H1 (cell line): Measurements from ENCODE around the gene ATP13A3. TPM values are rescaled to one million over a fixed set of nuclear protein-coding genes. Genes with fewer than 3 reads are reported as not detected.

ENCODE experiments used
- MAFK ChIP-seq: IDR thresholded peaks from 2 replicates; pipeline ENCODE4 v1.6.1; 2012; ENCODE audit warnings: low read depth, mild to moderate bottlenecking, improper control_type of control experiment, low read length
- POLR2AphosphoS5 ChIP-seq: IDR thresholded peaks from 2 replicates; pipeline ENCODE4 v1.6.1; 2011; ENCODE audit warnings: low read depth, low read length
- TBP ChIP-seq: IDR thresholded peaks from 2 replicates; pipeline ENCODE4 v1.6.1; 2011; ENCODE audit warnings: low read depth, low read length, improper control_type of control experiment
- polyA plus RNA-seq, 7 experiments: library from polyadenylated mRNA; depleted of rRNA in 3 of 7; stranded (reverse) in 5 of 7; unstranded in 2 of 7; fragments of >200 nt in 5 of 7; fragments of 200-250 nt in 2 of 7; gene quantifications; 1 replicate in 5 of 7; 2 replicates in 1 of 7; 4 replicates in 1 of 7; pipeline versions ENCODE4 v1.2.1 to v1.2.3, GENCODE V29; 2011 to 2013; ENCODE audit warnings: missing spikeins in 2 of 7, mixed read lengths in 2 of 7
- total RNA-seq: library from RNA; stranded (reverse); fragmentation: NEBNext Ultra II Directional; extraction: Animal tissue kit (Norgen Biotek cat#: 25700); gene quantifications from 2 replicates; pipeline ENCODE4 v1.2.1, GENCODE V29; 2021
- TF ChIP-seq, protein P1 (sequence below): fragments of 300-600 bp; sonication (generic); IDR thresholded peaks from 2 replicates; pipeline ENCODE4 v1.7.1; 2012; ENCODE audit warnings: low read length, moderate library complexity, mild to moderate bottlenecking, inconsistent platforms; ENCODE audit not compliant: insufficient replicate concordance

Gene ATP13A3
- total and polyA plus RNA-seq, 2 of the 8 experiments (the other 6 are each of a cell fraction or from before 2014, with no cell fraction given), result 18.6 to 92.2 TPM

DNA sequence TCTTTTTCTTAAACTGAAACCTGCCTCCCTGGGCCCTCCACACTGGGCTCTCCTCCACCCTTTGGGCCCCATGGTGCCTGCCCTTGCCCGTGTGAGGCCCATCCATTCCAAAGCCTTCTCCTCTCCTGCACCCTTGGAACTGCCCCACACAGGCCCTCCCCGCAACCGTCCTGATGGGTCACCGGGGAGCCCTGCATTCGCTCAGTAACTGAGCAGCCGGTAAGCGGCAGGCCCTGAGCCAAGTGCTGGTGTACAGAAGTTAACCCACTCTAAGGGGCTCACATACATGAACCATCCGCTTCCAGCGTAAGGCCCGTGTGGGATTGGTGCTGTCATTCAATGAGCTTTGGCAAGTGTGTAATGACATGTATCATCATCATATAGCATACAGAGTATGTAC lies 111.9 kb downstream of the ATP13A3 start (continued):
- TF ChIP-seq, protein P1, sequence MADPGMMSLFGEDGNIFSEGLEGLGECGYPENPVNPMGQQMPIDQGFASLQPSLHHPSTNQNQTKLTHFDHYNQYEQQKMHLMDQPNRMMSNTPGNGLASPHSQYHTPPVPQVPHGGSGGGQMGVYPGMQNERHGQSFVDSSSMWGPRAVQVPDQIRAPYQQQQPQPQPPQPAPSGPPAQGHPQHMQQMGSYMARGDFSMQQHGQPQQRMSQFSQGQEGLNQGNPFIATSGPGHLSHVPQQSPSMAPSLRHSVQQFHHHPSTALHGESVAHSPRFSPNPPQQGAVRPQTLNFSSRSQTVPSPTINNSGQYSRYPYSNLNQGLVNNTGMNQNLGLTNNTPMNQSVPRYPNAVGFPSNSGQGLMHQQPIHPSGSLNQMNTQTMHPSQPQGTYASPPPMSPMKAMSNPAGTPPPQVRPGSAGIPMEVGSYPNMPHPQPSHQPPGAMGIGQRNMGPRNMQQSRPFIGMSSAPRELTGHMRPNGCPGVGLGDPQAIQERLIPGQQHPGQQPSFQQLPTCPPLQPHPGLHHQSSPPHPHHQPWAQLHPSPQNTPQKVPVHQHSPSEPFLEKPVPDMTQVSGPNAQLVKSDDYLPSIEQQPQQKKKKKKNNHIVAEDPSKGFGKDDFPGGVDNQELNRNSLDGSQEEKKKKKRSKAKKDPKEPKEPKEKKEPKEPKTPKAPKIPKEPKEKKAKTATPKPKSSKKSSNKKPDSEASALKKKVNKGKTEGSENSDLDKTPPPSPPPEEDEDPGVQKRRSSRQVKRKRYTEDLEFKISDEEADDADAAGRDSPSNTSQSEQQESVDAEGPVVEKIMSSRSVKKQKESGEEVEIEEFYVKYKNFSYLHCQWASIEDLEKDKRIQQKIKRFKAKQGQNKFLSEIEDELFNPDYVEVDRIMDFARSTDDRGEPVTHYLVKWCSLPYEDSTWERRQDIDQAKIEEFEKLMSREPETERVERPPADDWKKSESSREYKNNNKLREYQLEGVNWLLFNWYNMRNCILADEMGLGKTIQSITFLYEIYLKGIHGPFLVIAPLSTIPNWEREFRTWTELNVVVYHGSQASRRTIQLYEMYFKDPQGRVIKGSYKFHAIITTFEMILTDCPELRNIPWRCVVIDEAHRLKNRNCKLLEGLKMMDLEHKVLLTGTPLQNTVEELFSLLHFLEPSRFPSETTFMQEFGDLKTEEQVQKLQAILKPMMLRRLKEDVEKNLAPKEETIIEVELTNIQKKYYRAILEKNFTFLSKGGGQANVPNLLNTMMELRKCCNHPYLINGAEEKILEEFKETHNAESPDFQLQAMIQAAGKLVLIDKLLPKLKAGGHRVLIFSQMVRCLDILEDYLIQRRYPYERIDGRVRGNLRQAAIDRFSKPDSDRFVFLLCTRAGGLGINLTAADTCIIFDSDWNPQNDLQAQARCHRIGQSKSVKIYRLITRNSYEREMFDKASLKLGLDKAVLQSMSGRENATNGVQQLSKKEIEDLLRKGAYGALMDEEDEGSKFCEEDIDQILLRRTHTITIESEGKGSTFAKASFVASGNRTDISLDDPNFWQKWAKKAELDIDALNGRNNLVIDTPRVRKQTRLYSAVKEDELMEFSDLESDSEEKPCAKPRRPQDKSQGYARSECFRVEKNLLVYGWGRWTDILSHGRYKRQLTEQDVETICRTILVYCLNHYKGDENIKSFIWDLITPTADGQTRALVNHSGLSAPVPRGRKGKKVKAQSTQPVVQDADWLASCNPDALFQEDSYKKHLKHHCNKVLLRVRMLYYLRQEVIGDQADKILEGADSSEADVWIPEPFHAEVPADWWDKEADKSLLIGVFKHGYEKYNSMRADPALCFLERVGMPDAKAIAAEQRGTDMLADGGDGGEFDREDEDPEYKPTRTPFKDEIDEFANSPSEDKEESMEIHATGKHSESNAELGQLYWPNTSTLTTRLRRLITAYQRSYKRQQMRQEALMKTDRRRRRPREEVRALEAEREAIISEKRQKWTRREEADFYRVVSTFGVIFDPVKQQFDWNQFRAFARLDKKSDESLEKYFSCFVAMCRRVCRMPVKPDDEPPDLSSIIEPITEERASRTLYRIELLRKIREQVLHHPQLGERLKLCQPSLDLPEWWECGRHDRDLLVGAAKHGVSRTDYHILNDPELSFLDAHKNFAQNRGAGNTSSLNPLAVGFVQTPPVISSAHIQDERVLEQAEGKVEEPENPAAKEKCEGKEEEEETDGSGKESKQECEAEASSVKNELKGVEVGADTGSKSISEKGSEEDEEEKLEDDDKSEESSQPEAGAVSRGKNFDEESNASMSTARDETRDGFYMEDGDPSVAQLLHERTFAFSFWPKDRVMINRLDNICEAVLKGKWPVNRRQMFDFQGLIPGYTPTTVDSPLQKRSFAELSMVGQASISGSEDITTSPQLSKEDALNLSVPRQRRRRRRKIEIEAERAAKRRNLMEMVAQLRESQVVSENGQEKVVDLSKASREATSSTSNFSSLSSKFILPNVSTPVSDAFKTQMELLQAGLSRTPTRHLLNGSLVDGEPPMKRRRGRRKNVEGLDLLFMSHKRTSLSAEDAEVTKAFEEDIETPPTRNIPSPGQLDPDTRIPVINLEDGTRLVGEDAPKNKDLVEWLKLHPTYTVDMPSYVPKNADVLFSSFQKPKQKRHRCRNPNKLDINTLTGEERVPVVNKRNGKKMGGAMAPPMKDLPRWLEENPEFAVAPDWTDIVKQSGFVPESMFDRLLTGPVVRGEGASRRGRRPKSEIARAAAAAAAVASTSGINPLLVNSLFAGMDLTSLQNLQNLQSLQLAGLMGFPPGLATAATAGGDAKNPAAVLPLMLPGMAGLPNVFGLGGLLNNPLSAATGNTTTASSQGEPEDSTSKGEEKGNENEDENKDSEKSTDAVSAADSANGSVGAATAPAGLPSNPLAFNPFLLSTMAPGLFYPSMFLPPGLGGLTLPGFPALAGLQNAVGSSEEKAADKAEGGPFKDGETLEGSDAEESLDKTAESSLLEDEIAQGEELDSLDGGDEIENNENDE, result no peak
- TF ChIP-seq POLR2AphosphoS5 (no peak), MAFK (no peak), TBP (no peak)
